NCI-H2171 treated with DMSO at 0.1 percent for 48 hours (cell line): ENCODE data around the gene CCL2.
"Not testable (repeated sequence)": the region's sequence is repeated elsewhere in the genome, so short reads cannot be mapped to it uniquely, and the experiment has no call there.

Experiments used
- DNase-seq: peaks from one replicate; lab custom pipeline; 2025; lab: John Stamatoyannopoulos, UW

Gene CCL2

DNA sequence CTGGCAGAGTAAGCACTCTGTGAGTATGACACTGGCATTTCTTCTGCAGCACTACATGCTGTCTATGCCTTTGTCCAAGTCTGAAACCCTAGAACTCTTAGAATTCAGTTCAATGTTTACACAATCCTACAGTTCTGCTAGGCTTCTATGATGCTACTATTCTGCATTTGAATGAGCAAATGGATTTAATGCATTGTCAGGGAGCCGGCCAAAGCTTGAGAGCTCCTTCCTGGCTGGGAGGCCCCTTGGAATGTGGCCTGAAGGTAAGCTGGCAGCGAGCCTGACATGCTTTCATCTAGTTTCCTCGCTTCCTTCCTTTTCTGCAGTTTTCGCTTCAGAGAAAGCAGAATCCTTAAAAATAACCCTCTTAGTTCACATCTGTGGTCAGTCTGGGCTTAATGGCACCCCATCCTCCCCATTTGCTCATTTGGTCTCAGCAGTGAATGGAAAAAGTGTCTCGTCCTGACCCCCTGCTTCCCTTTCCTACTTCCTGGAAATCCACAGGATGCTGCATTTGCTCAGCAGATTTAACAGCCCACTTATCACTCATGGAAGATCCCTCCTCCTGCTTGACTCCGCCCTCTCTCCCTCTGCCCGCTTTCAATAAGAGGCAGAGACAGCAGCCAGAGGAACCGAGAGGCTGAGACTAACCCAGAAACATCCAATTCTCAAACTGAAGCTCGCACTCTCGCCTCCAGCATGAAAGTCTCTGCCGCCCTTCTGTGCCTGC is at the start of gene CCL2:
CCL2 (plus strand) TSS at position 635 of the 730 bp plus-strand sequence; CDS start at position 700, 65 bp downstream.
- peak; percentile 12 for DNase-seq

- no peak for DNase-seq
Observed at GRCh38 chr17:34205401-34205800, 49.7 kb upstream of the CCL2 start.

- no peak for DNase-seq
Observed at GRCh38 chr17:34206569-34206968, 48.5 kb upstream of the CCL2 start.

DNA sequence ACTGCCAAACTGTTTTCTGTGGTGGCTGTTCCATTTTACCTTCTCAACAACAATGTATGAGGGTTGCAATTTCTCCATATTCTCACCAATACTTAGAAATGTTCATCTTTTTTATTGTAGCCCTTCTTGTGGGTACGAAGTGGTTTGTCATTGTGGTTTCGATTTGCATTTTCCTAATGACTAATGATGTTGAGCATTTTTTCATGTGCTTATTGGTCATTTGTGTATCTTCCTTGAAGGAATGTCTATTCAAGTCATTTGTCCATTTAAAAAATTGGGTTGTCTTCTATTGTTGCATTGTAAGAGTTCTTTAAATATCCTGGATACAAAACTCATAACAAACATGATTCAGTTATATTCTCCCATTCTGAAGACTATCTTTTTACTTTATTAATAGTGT is 47.5 kb upstream of the CCL2 start:
- no peak for DNase-seq

DNA sequence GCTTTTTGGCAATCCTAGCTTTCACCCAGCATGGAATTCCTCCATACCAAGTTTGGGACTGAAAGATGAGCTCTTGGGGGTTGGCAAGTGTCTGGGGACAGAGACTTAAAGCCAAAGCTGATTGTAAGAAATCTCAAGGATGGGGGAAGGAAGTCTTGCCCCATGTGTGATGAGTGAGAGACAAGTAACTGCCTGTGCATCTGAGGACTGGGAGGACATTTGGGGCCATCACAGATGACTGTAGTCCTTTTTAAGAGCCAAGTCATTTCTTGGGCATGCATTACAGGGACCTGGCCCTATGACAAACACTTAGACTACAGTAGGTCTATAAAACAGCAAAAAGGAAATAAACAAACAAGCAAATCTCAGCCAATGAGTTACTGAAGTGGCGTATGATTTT is 36.3 kb upstream of the CCL2 start:
- no peak for DNase-seq

GRCh38 chr17:34219405-34219804 is 35.7 kb upstream of the CCL2 start:
- no peak for DNase-seq

DNA sequence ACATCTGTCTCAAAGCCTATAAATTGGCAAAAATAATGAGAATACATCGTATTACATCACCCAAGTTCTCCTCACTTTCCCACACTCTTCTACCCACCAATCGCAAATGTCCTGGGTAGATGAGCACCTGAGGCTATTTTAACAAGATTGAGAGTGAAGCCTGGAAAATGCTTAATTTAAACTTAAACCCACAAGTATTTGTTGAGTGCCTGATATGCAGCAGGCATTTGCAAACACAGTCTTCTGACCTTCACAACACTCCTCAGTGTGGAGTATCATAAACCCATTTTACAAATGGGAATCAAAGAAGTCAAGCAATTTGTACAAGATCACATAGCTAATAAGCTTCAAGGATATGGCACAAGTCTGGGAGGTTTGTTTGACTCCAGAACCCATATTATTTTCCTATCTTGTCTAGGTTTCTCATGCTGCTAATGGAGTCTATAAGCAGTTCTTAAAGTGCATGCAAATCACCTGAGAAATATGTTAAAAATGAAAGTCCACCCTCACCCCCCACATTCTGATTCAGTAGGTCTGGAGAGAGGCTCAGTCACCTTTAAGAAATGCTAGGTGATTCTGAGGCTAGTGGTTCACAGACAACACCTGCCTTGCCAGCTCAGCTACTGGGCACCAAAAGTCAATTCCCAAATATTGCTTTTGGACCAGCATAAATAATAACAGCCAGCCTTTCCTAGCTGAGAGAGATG is 34.9 kb upstream of the CCL2 start:
- no peak for DNase-seq

DNA sequence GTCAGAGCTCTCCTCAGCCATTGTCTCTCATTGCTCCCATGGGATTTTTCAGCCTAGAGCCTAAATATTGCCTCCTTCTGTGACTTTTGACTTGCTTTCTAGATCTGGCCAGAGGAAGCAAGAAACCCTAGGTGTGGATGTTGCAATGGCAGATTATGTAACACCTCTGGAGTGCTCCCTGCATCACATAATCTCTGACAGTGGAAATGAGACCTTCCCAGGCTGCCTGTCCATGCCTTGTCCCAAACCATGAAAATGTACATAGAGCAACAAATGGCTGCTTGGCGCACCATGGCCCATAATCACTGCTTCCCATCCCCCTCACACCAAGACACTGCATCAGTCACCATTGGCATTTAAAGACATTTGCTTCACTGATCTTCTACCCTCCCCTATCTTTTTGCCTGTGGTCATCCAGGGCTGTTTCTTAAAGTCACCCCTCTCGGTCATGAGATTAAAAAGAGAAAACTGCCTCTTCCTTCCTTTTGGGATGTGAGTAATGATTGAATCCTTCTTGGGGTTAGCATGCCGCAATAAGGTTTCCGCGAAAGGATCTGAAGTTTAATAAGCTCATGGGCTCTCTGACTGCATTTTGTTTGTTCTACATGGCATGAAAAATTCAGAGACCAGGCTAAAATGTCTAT is 34.2 kb upstream of the CCL2 start:
- DNase-seq, result no peak

GRCh38 chr17:34221411-34221810 is 33.7 kb upstream of the CCL2 start:
- no peak for DNase-seq

GRCh38 chr17:34222722-34223497 is 32.2 kb upstream of the CCL2 start:
- no peak for DNase-seq

DNA sequence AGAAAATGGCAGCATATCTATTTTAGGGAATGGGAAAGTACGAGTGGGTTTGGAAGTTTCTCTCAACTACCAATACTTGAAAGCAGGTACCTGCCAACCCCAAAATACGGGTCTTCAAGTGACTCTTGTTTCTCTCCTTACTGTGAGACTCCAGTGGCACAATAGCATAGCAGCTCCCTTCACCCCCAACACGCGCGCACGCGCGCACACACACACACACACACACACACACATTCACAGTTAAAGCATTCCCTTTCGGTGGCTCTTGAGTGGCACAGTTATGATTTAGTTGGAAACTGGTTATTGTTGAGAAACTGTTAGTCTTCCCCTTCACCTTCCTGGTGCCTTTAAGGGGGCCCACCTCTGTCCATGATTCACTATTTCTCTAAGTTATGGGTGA is 30.0 kb upstream of the CCL2 start:
- no peak for DNase-seq

DNA sequence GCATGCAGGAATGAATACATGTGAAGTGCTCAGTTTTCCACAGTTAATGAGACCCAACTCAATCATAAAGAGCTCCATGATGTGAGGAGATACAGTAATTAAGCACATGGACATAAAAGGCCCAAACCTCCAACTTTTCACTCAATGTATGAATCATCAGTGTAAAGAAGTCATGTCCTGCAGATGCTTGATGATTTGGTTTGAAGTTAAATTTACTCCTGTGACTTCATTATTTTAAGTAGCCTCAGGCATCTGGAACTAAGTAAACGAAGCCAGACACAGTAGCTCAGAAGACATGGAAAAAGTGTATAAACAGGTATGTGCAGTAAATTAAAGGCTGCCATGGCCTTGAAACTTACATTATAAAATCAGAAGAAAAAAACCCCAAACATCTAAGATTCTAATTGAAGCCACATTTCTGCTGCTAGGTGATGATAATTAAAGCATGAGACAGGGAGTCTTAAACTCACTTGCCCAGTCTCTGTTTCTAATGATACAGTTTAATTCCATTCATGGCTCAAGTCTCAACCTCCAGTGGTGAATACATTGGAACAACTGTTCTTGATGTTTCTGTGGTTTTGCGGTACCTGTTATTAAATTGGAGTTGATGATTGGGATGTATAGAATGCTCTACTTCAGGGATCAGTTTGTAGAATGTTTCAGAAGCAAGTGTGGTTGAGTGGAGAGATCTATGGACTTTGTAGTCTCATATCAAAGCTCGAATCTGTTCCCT is 28.9 kb upstream of the CCL2 start:
- DNase-seq, result no peak

DNA sequence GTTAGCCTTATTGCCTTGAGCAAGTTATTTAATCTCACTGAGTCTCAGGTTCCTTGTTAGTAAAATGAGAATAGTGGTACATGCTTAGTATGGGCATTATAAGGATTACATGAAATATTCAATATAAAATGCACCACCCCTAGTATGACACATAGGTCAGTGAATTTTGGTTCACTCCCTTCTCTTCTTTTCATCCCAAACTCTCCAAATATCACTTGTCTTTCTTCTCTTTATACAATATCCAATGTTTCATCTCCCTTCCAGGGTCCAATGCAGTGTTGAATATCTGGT is 28.4 kb upstream of the CCL2 start:
- DNase-seq, result no peak

DNA sequence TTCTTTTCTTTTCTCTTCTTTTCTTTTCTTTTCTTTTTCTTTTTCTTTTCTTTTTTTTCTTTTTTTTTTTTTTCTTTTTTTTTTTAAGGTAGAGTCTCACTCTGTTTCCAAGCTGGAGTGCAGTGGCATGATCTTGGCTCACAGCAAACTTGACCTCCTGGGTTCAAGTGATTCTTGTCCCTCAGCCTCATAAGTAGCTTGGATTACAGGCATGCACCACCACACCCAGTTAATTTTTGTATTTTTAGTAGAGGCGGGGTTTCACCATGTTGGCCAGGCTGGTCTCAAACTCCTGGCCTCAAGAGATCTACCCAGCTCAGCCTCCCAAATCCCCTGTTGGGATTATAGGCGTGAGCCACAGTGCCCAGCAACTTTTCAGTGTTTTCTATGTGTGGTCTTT is 27.8 kb upstream of the CCL2 start:
- not testable (repeated sequence) for DNase-seq

- no peak for DNase-seq
Observed at GRCh38 chr17:34227707-34228106, 27.4 kb upstream of the CCL2 start.

DNA sequence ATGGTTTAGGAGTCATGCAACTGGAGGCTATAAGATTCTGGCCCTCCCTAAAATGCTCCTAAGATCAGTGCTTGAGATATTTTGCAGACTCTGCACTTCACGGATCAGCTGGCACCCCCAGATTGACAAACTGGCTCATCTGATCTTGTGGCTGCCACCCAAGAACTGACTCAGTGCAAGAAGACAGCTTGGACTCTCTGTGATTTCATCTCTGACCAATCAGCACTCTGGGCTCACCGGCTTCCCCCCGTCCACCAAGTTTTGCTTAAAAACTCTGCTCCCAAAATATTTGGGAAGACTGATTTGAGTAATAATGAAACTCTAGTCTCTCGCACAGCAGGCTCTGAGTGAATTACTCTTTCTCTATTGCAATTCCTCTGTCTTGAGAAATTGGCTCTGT is 26.3 kb upstream of the CCL2 start:
- DNase-seq, result no peak

DNA sequence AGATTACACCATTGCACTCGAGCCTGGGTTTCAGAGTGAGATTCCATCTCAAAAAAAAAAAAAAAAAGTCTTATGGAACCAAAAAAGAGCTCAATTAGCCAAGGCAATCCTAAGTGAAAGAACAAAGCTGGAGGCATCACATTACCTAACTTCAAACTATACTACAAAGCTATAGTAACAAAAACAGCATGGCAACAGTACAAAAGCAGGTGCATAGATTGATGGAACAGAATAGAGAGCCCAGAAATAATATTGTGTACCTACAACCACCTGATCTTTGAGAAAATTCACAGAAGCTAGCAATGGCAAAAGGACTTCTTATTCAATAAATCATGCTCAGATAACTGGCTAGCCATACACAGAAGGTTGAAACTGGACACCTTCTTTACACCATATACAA is 24.7 kb upstream of the CCL2 start:
- DNase-seq, result no peak

- DNase-seq, result no peak
Observed at GRCh38 chr17:34234616-34235015, 20.5 kb upstream of the CCL2 start.

DNA sequence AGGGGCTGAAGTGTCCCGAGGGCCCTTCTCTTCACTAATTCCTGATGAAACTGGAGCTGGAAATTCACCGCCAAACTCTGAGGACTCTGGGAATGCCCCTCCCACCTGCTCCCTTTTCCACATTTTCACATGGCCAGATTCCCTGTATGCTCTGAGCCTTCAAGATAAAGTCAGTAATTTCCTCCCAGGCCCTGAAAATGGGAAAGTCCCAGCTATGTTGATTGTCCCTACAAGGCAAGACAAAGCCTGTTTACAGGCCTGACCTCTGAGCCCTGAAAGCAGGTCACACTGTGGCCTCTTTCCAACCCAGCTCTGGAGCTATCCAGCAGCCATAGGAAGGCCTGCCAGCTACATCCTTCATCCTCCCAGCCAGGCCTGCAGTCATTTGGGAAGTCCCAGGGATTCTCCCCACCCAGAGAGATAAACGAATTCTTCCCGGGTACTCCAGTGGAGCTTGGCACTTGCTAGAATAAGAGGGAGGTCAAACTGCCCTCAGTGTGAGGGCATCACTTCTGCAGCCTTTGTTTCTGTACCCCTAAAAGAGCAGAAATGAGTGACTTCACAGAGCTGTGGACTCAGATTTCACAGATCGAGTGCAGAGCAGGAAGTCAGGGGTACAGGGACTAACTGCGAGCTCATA is 19.6 kb upstream of the CCL2 start:
- DNase-seq, result no peak

DNA sequence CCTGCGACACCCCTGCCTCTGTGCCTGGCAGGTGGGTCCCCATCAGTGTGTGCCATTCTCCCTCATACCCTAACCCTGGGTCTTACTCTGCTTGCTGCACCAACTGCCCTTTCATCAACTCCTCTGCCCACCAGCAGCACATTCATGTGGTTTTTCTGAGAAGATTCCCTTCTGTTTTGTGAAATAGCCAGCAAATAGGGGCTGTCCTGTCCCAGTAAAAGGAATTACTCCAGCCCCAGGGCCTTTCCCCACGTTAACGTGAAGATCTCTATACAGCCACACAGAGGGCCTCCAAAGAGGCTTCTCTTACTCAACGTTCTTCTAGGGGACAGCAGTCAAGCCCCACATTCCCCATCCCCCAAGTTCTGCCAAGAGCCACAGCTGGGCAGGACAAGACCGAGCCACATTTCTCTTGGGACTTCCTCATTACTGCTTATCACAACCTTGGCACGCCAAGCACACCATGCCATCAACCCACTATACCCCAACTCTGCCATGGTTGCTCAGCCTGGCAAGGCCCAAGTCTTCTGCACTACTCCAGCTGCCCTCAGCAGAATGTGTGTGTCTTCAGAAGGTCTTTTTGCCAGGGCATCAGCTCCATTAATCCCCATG is 18.7 kb upstream of the CCL2 start:
- no peak for DNase-seq

DNA sequence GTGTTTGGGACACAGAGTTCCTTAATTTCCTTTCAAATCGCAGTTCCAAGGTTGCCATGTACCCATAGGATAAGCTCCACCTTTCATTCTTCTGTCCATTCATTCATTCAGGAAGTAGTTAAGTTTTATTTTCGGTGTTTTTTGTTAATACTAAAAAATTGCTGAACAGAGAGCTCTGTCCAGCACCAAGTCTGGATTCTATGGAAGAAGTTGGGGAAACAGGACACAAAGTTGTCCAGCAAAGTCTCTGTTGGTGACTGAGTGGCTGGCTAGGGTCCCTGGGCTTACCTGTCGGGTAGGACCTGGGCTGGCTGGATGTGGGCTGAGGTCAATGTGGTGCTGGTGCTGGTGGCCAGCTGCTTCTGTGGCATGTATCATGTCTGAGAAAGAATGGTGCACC is 17.6 kb upstream of the CCL2 start:
- DNase-seq, result no peak
